ENCODE data around the gene TNFAIP8L1.

DNA sequence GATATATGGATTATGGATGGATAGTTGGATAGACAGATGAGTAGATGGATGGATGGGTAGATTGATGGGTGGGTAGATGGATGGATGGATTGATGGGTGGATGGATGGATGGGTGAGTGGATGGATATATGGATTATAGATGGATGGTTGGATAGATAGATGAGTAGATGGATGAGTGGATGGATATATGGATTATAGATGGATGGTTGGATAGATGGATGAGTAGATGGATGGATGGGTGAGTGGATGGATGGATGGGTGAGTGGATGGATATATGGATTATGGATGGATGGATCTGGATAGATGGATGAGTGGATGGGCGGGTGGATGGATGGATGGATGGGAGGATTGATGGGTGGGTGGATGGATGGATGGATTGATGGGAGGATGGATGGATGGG lies 36.4 kb upstream of the TNFAIP8L1 start:
- TF ChIP-seq, protein P1, sequence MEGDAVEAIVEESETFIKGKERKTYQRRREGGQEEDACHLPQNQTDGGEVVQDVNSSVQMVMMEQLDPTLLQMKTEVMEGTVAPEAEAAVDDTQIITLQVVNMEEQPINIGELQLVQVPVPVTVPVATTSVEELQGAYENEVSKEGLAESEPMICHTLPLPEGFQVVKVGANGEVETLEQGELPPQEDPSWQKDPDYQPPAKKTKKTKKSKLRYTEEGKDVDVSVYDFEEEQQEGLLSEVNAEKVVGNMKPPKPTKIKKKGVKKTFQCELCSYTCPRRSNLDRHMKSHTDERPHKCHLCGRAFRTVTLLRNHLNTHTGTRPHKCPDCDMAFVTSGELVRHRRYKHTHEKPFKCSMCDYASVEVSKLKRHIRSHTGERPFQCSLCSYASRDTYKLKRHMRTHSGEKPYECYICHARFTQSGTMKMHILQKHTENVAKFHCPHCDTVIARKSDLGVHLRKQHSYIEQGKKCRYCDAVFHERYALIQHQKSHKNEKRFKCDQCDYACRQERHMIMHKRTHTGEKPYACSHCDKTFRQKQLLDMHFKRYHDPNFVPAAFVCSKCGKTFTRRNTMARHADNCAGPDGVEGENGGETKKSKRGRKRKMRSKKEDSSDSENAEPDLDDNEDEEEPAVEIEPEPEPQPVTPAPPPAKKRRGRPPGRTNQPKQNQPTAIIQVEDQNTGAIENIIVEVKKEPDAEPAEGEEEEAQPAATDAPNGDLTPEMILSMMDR (IDR thresholded peaks at IDR 0.05; ENCODE audit: insufficient read depth, low read length), result no peak
- TF ChIP-seq POLR2AphosphoS5 (IDR thresholded peaks at IDR 0.05; ENCODE audit: low read depth), result no peak
